ENCODE results near the gene MANBA.

MANBA gene

GRCh38 chr4:102631616-102632015 lies 129.2 kb downstream of the MANBA start:
- ChIA-PET POLR2A (no interaction called here), CTCF (interaction anchor here (1.0 kb wide), 1 partner anchor 201 kb away, joined by 3 read pairs; no protein-coding TSS in a partner anchor)
- no peak overlapping the region for H3K27ac ChIP-seq (ENCODE audit: extremely low read depth, low read depth, low read length)
- no peak overlapping the region for H3K4me3 ChIP-seq (ENCODE audit: low read depth, low read length)
- TF ChIP-seq ZNF221 (tag by site-specific recombination; IDR thresholded peaks at IDR 0.05; ENCODE audit: borderline replicate concordance) (no peak), ATF2 (tag by site-specific recombination; IDR thresholded peaks at IDR 0.05; ENCODE audit: low read depth) (no peak), ZNF302 (tag by site-specific recombination; IDR thresholded peaks at IDR 0.05; ENCODE audit: low read depth) (no peak), ZNF335 (tag by site-specific recombination; conservative IDR thresholded peaks at IDR 0.05) (no peak), ZNF792 (tag by site-specific recombination; IDR thresholded peaks at IDR 0.05) (no peak), ZNF701 (tag by site-specific recombination; IDR thresholded peaks at IDR 0.05) (no peak), ZNF629 (tag by site-specific recombination; IDR thresholded peaks at IDR 0.05) (no peak), ZNF274 (IDR thresholded peaks at IDR 0.05; ENCODE audit: low read length) (no peak), ZNF274 (tag by site-specific recombination; IDR thresholded peaks at IDR 0.05; ENCODE audit: borderline replicate concordance) (no peak), ZNF837 (tag by site-specific recombination; IDR thresholded peaks at IDR 0.05) (no peak), ZNF133 (tag by site-specific recombination; IDR thresholded peaks at IDR 0.05) (no peak), ZNF138 (tag by site-specific recombination; IDR thresholded peaks at IDR 0.05; ENCODE audit: borderline replicate concordance) (no peak)
- TF ChIP-seq, protein P1, sequence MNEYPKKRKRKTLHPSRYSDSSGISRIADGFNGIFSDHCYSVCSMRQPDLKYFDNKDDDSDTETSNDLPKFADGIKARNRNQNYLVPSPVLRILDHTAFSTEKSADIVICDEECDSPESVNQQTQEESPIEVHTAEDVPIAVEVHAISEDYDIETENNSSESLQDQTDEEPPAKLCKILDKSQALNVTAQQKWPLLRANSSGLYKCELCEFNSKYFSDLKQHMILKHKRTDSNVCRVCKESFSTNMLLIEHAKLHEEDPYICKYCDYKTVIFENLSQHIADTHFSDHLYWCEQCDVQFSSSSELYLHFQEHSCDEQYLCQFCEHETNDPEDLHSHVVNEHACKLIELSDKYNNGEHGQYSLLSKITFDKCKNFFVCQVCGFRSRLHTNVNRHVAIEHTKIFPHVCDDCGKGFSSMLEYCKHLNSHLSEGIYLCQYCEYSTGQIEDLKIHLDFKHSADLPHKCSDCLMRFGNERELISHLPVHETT (tag by site-specific recombination; IDR thresholded peaks at IDR 0.05): no peak
- TF ChIP-seq, protein P2, sequence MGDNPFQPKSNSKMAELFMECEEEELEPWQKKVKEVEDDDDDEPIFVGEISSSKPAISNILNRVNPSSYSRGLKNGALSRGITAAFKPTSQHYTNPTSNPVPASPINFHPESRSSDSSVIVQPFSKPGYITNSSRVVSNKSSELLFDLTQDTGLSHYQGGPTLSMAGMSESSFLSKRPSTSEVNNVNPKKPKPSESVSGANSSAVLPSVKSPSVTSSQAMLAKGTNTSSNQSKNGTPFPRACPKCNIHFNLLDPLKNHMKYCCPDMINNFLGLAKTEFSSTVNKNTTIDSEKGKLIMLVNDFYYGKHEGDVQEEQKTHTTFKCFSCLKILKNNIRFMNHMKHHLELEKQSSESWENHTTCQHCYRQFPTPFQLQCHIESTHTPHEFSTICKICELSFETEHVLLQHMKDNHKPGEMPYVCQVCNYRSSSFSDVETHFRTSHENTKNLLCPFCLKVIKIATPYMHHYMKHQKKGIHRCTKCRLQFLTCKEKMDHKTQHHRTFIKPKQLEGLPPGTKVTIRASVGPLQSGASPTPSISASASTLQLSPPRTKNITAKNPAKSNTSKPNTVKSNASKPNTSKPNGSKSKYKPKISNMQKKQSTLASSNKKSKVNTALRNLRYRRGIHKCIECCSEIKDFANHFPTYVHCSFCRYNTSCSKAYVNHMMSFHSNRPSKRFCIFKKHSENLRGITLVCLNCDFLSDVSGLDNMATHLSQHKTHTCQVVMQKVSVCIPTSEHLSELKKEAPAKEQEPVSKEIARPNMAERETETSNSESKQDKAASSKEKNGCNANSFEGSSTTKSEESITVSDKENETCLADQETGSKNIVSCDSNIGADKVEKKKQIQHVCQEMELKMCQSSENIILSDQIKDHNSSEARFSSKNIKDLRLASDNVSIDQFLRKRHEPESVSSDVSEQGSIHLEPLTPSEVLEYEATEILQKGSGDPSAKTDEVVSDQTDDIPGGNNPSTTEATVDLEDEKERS (tag by site-specific recombination; IDR thresholded peaks at IDR 0.05): no peak
- TF ChIP-seq, protein P3, sequence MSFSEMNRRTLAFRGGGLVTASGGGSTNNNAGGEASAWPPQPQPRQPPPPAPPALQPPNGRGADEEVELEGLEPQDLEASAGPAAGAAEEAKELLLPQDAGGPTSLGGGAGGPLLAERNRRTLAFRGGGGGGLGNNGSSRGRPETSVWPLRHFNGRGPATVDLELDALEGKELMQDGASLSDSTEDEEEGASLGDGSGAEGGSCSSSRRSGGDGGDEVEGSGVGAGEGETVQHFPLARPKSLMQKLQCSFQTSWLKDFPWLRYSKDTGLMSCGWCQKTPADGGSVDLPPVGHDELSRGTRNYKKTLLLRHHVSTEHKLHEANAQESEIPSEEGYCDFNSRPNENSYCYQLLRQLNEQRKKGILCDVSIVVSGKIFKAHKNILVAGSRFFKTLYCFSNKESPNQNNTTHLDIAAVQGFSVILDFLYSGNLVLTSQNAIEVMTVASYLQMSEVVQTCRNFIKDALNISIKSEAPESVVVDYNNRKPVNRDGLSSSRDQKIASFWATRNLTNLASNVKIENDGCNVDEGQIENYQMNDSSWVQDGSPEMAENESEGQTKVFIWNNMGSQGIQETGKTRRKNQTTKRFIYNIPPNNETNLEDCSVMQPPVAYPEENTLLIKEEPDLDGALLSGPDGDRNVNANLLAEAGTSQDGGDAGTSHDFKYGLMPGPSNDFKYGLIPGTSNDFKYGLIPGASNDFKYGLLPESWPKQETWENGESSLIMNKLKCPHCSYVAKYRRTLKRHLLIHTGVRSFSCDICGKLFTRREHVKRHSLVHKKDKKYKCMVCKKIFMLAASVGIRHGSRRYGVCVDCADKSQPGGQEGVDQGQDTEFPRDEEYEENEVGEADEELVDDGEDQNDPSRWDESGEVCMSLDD (tag by site-specific recombination; IDR thresholded peaks at IDR 0.05): no peak
- TF ChIP-seq, protein P4, sequence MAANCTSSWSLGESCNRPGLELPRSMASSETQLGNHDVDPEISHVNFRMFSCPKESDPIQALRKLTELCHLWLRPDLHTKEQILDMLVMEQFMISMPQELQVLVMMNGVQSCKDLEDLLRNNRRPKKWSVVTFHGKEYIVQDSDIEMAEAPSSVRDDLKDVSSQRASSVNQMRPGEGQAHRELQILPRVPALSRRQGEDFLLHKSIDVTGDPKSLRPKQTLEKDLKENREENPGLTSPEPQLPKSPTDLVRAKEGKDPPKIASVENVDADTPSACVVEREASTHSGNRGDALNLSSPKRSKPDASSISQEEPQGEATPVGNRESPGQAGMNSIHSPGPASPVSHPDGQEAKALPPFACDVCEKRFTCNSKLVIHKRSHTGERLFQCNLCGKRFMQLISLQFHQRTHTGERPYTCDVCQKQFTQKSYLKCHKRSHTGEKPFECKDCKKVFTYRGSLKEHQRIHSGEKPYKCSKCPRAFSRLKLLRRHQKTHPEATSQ (tag by site-specific recombination; IDR thresholded peaks at IDR 0.05): no peak
- TF ChIP-seq, protein P5, sequence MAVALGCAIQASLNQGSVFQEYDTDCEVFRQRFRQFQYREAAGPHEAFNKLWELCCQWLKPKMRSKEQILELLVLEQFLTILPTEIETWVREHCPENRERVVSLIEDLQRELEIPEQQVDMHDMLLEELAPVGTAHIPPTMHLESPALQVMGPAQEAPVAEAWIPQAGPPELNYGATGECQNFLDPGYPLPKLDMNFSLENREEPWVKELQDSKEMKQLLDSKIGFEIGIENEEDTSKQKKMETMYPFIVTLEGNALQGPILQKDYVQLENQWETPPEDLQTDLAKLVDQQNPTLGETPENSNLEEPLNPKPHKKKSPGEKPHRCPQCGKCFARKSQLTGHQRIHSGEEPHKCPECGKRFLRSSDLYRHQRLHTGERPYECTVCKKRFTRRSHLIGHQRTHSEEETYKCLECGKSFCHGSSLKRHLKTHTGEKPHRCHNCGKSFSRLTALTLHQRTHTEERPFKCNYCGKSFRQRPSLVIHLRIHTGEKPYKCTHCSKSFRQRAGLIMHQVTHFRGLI (tag by site-specific recombination; IDR thresholded peaks at IDR 0.05): no peak
- peaks cover 0 to 33% of the 10 kb centered on the region in 2 experiments; a peak in 1 of 3 replicates for H3K36me3 ChIP-seq (ENCODE audit: control insufficient read depth in 2 of 2, insufficient read depth in 1 of 2, low read length in 2 of 2)
- H3K4me1 ChIP-seq (ENCODE audit: control insufficient read depth, insufficient read depth, low read length): peaks cover 4% of the 10 kb centered on the region
- no peaks in the 10 kb centered on the region for H3K9me3 ChIP-seq (ENCODE audit: control insufficient read depth, insufficient read depth, low read depth, low read length)
